ENCODE results near the gene AFF4. TPM values are rescaled to one million over a fixed set of nuclear protein-coding genes. Genes with fewer than 3 reads are reported as not detected.

AFF4 gene
- polyA plus RNA-seq, 1 donor from 2014 or later, result 60.6 TPM

GRCh38 chr5:132850066-132850465 is 113.4 kb downstream of the AFF4 start:
- Histone ChIP-seq H3K36me3 (ENCODE audit: insufficient read depth, low read length) (no peaks in the 10 kb centered on the region), H3K9me2 (ENCODE audit: insufficient read depth, low read length) (no peaks in the 10 kb centered on the region), H3K27me3 (ENCODE audit: insufficient read depth, low read depth, low read length) (no peaks in the 10 kb centered on the region), H3K4me3 (ENCODE audit: low read length) (no peak overlapping the region), H2AFZ (ENCODE audit: low read depth, low read length) (no peak overlapping the region), H3K9me3 (ENCODE audit: low read length) (no peaks in the 10 kb centered on the region), H3K27ac (ENCODE audit: low read length) (no peak overlapping the region), H3F3A (ENCODE audit: insufficient read depth, low read length, poor library complexity, severe bottlenecking) (no peaks in the 10 kb centered on the region), H4K20me1 (ENCODE audit: insufficient read depth) (no peaks in the 10 kb centered on the region), H3K79me2 (replicated peaks; ENCODE audit: insufficient read depth, low read length) (no peaks in the 10 kb centered on the region), H3K4me2 (ENCODE audit: low read length) (no peak overlapping the region), H3K9ac (ENCODE audit: low read length) (no peak overlapping the region)
- no peak for TF ChIP-seq RAD21 (conservative IDR thresholded peaks at IDR 0.05)
- TF ChIP-seq EZH2 (IDR thresholded peaks at IDR 0.05; ENCODE audit: borderline replicate concordance, insufficient read depth, low read length, poor library complexity, severe bottlenecking), result no peak
- TF ChIP-seq SMC3 (conservative IDR thresholded peaks at IDR 0.05; ENCODE audit: poor library complexity), result no peak

- Histone ChIP-seq H3K9me2 (ENCODE audit: insufficient read depth, low read length) (no peaks in the 10 kb centered on the region), H3K9ac (ENCODE audit: low read length) (no peak overlapping the region), H3F3A (ENCODE audit: insufficient read depth, low read length, poor library complexity, severe bottlenecking) (no peaks in the 10 kb centered on the region), H3K36me3 (ENCODE audit: insufficient read depth, low read length) (no peaks in the 10 kb centered on the region), H3K4me2 (ENCODE audit: low read length) (no peak overlapping the region), H3K4me3 (ENCODE audit: low read length) (no peak overlapping the region), H3K27ac (ENCODE audit: low read length) (no peak overlapping the region), H2AFZ (ENCODE audit: low read depth, low read length) (no peak overlapping the region), H3K79me2 (replicated peaks; ENCODE audit: insufficient read depth, low read length) (no peaks in the 10 kb centered on the region), H3K9me3 (ENCODE audit: low read length) (no peaks in the 10 kb centered on the region), H3K27me3 (ENCODE audit: insufficient read depth, low read depth, low read length) (no peaks in the 10 kb centered on the region), H4K20me1 (ENCODE audit: insufficient read depth) (no peaks in the 10 kb centered on the region)
- TF ChIP-seq REST (IDR thresholded peaks at IDR 0.05; ENCODE audit: borderline replicate concordance) (no peak), SMC3 (conservative IDR thresholded peaks at IDR 0.05; ENCODE audit: poor library complexity) (no peak), MXI1 (conservative IDR thresholded peaks at IDR 0.05; ENCODE audit: poor library complexity, severe bottlenecking) (no peak), RAD21 (conservative IDR thresholded peaks at IDR 0.05) (no peak), CTCF (IDR thresholded peaks at IDR 0.05; ENCODE audit: poor library complexity, severe bottlenecking) (no peak), TAF1 (IDR thresholded peaks at IDR 0.05; ENCODE audit: low read depth) (no peak), EP300 (conservative IDR thresholded peaks at IDR 0.05; ENCODE audit: poor library complexity, severe bottlenecking) (no peak), POLR2AphosphoS5 (IDR thresholded peaks at IDR 0.05) (no peak), EZH2 (IDR thresholded peaks at IDR 0.05; ENCODE audit: borderline replicate concordance, insufficient read depth, low read length, poor library complexity, severe bottlenecking) (no peak)
These were observed 114.1 kb downstream of the AFF4 start for GRCh38 chr5:132849347-132849746.

- no peaks in the 10 kb centered on the region for H3F3A ChIP-seq (ENCODE audit: insufficient read depth, low read length, poor library complexity, severe bottlenecking)
- H3K9me3 ChIP-seq (ENCODE audit: low read length), result no peaks in the 10 kb centered on the region
- H3K9me2 ChIP-seq (ENCODE audit: insufficient read depth, low read length), result no peaks in the 10 kb centered on the region
- H3K4me3 ChIP-seq (ENCODE audit: low read length), result no peak overlapping the region
- H3K9ac ChIP-seq (ENCODE audit: low read length), result no peak overlapping the region
- H3K27me3 ChIP-seq (ENCODE audit: insufficient read depth, low read depth, low read length), result no peaks in the 10 kb centered on the region
- H3K36me3 ChIP-seq (ENCODE audit: insufficient read depth, low read length), result no peaks in the 10 kb centered on the region
- H3K79me2 ChIP-seq (replicated peaks; ENCODE audit: insufficient read depth, low read length), result no peaks in the 10 kb centered on the region
- no peak overlapping the region for H3K27ac ChIP-seq (ENCODE audit: low read length)
- no peak overlapping the region for H3K4me2 ChIP-seq (ENCODE audit: low read length)
- no peak overlapping the region for H2AFZ ChIP-seq (ENCODE audit: low read depth, low read length)
- TF ChIP-seq TAF1 (IDR thresholded peaks at IDR 0.05; ENCODE audit: low read depth) (no peak), REST (IDR thresholded peaks at IDR 0.05; ENCODE audit: borderline replicate concordance) (no peak), MXI1 (conservative IDR thresholded peaks at IDR 0.05; ENCODE audit: poor library complexity, severe bottlenecking) (no peak), RAD21 (conservative IDR thresholded peaks at IDR 0.05) (no peak), SMC3 (conservative IDR thresholded peaks at IDR 0.05; ENCODE audit: poor library complexity) (no peak)
- H4K20me1 ChIP-seq (ENCODE audit: insufficient read depth), result no peaks in the 10 kb centered on the region
These were observed 115.2 kb downstream of the AFF4 start for GRCh38 chr5:132848270-132848669.

Measured in neural cell (in vitro differentiated cells).